PFSK-1 (cell line): ENCODE data around the gene TRPM2.

Source experiments
- FOXP2 ChIP-seq: optimal IDR thresholded peaks from 2 replicates; pipeline ENCODE3; 2011; ENCODE audit warnings: borderline replicate concordance, control low read depth, inconsistent platforms; ENCODE audit not compliant: insufficient read depth; ENCODE audit errors: extremely low read length, extremely low read depth
- POLR2AphosphoS5 ChIP-seq: IDR thresholded peaks from 2 replicates; pipeline ENCODE4 v1.6.1; 2012; ENCODE audit warnings: low read depth, mild to moderate bottlenecking, control low read depth, low read length, moderate library complexity
- REST ChIP-seq, 2 experiments: IDR thresholded peaks; 2 replicates each; pipeline versions ENCODE4 v1.6.1 to v1.8.0; 2011 to 2012; ENCODE audit warnings: low read depth in 2 of 2, low read length in 2 of 2, control low read depth in 1 of 2, inconsistent platforms in 1 of 2, mild to moderate bottlenecking in 1 of 2, moderate library complexity in 1 of 2; ENCODE audit not compliant: insufficient read depth in 1 of 2
- SIN3A ChIP-seq: IDR thresholded peaks from 2 replicates; pipeline ENCODE4 v1.6.1; 2012; ENCODE audit warnings: mild to moderate bottlenecking, low read length, moderate library complexity, borderline replicate concordance; ENCODE audit not compliant: insufficient read depth
- TAF1 ChIP-seq: IDR thresholded peaks from 2 replicates; pipeline ENCODE4 v1.6.1; 2012; ENCODE audit warnings: low read length, control low read depth, borderline replicate concordance; ENCODE audit not compliant: insufficient read depth

GRCh38 chr21:44453120-44453519, 99.7 kb downstream of the TRPM2 start:
- TF ChIP-seq POLR2AphosphoS5 = no peak
- no peak for TF ChIP-seq SIN3A
- TF ChIP-seq REST (IDR thresholded peaks at IDR 0.05; ENCODE audit: insufficient read depth in 1 of 2, low read depth in 2 of 2, low read length in 2 of 2) = no peak
- no peak for TF ChIP-seq TAF1
- TF ChIP-seq FOXP2 = no peak
